PC-3 (cell line): ENCODE results near the gene TPH2.

Experiments
- CTCF ChIP-seq: fragments of 300-600 bp; sonication (generic); conservative IDR thresholded peaks from 2 replicates; pipeline ENCODE4 v1.5.1; 2017; ENCODE audit warnings: antibody characterized with exemption, low read depth, mild to moderate bottlenecking, low read length
- EZH2 ChIP-seq: fragments of 300-600 bp; sonication (generic); IDR thresholded peaks from one replicate; pipeline ENCODE4 v1.6.1; 2017; ENCODE audit warnings: antibody characterized with exemption, mild to moderate bottlenecking, low read length; ENCODE audit not compliant: unreplicated experiment
- EZH2phosphoT487 ChIP-seq: fragments of 300-600 bp; sonication (generic); IDR thresholded peaks from 2 replicates; pipeline ENCODE4 v1.6.1; 2018; ENCODE audit warnings: mild to moderate bottlenecking, antibody characterized with exemption, low read length, borderline replicate concordance

- TF ChIP-seq CTCF: no peak
- TF ChIP-seq EZH2: no peak
- TF ChIP-seq EZH2phosphoT487: no peak
Measured at GRCh38 chr12:72074956-72075355, 136.3 kb downstream of the TPH2 start.
